ENCODE measurements around the gene SLC16A10.

DNA sequence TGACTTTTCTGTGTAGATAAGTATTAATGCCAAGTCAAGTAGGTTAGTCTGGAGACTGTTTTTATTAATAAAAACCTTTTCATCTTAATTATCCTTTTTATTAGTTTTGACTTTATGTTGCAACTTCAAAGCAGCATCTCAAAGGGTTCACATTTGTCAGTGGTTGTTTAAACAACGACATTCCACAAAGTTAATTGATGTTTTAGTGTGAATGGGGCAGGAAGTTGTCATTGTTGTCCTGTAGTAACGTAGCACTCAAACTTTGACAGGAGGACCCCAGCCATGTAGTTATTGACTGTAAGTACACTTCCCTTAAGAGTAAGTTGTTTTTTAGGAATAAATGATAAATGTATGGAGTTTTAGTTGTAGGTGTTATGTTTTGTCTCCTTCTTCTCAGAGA, 11.3 kb downstream of the SLC16A10 start:
- no peak for TF ChIP-seq EZH2 (IDR thresholded peaks at IDR 0.05)
- no peak for TF ChIP-seq POLR2AphosphoS5 (IDR thresholded peaks at IDR 0.05; ENCODE audit: borderline replicate concordance, low read depth, low read length)
- no peak for TF ChIP-seq FOXP2 (optimal IDR thresholded peaks at IDR 0.05; ENCODE audit: control extremely low read depth, extremely low read length, insufficient read depth)
